ENCODE measurements around the gene PRSS35.
"Not testable (repeated sequence)": the region's sequence is repeated elsewhere in the genome, so short reads cannot be mapped to it uniquely, and the experiment has no call there.

PRSS35 gene

DNA sequence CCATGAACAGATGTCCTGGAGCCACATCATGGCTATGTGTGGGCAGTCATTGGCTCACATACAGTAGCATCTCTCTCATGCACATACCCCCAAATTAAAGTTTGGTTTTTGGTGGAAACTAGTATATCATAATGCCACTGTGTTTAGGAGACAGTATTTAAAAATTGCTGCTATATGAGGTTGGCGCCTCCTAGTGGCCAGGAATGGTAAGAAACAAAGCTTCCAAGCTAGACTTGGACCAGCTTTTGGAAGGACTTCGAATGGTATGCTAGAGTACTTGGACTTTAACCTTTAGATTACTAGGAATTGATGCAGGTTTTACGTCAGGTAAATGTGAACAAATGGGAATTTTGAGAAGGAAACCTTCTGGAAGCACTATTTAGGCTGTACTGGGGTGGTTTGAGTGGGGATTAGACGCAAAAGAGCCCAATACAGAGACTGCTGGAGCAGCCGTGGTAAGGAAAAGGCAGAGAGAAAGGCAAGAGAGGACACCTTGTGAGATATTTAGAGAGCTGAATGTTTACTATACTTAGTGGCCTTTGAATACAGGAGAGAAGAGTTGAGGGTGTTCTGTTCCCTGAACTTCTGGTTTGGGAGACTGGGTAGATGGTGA lies 23.8 kb downstream of the PRSS35 start:
- H3K9ac ChIP-seq (ENCODE audit: low read length) = no peak overlapping the region
- H3K36me3 ChIP-seq (ENCODE audit: control insufficient read depth, low read depth, low read length) = no peaks in the 10 kb centered on the region
- H3K27me3 ChIP-seq (ENCODE audit: control insufficient read depth, insufficient read depth, low read length) = no peaks in the 10 kb centered on the region
- H3K4me1 ChIP-seq (ENCODE audit: control insufficient read depth, low read depth, low read length) = no peaks in the 10 kb centered on the region
- H3K9me3 ChIP-seq (ENCODE audit: control insufficient read depth, low read depth, low read length) = no peaks in the 10 kb centered on the region
- no peak overlapping the region for H3K4me3 ChIP-seq (ENCODE audit: low read length)
- H3K27ac ChIP-seq (ENCODE audit: low read length) = no peak overlapping the region

DNA sequence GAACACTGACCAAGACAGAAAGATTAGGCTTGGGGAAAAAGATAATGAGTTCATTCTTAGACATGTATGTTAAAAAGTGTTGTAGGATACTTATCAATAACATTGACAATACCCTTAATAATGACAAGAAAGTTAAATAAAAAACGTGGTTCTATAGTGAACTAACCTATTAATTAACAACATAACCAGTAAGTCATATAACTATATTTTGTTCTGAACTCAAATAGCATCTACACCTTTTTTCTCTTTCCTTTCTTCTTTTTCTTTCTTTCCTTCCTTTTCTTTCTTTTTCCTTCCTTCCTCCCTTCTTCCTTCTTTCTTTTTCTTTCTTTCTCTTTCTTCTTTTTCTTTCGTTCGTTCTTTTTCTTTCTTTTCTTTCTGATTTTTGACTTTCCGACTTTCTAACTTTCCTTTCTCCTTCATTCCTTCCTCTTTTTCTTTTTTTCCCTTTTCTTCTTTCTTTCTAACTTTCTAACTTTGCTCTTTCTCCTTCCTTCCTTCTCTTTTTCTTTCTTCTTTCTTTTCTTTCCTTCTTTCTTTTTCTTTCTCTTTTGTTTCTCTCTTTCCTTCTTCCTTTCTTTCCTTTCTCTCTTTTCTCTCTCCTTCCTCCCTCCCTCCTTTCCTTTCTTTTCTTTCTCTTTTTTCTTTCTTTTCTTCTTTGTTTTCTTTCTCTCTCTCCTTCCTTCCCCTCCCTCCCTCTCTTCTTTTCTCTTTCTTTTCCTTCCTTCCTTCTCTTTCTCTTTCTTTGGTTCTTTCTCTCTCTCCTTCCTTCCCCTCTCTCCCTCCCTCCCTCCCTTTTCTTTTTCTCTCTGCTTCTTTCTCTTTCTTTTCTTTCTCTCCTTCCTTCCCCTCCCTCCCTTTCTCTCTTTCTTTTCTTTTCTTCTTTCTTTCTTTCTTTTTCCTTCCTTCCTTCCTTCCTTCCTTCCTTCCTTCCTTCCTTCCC lies 24.6 kb downstream of the PRSS35 start:
- no peak overlapping the region for H3K27ac ChIP-seq (ENCODE audit: low read length)
- H3K4me3 ChIP-seq (ENCODE audit: low read length) = no peak overlapping the region
- no peaks in the 10 kb centered on the region for H3K9me3 ChIP-seq (ENCODE audit: control insufficient read depth, low read depth, low read length)
- no peak overlapping the region for H3K9ac ChIP-seq (ENCODE audit: low read length)
- no peaks in the 10 kb centered on the region for H3K4me1 ChIP-seq (ENCODE audit: control insufficient read depth, low read depth, low read length)
- H3K27me3 ChIP-seq (ENCODE audit: control insufficient read depth, insufficient read depth, low read length) = no peaks in the 10 kb centered on the region
- no peaks in the 10 kb centered on the region for H3K36me3 ChIP-seq (ENCODE audit: control insufficient read depth, low read depth, low read length)

- H3K27me3 ChIP-seq (ENCODE audit: control insufficient read depth, insufficient read depth, low read length) = no peaks in the 10 kb centered on the region
- H3K27ac ChIP-seq (ENCODE audit: low read length) = no peak overlapping the region
- H3K36me3 ChIP-seq (ENCODE audit: control insufficient read depth, low read depth, low read length) = no peaks in the 10 kb centered on the region
- no peaks in the 10 kb centered on the region for H3K9me3 ChIP-seq (ENCODE audit: control insufficient read depth, low read depth, low read length)
- H3K4me3 ChIP-seq (ENCODE audit: low read length) = no peak overlapping the region
- H3K9ac ChIP-seq (ENCODE audit: low read length) = no peak overlapping the region
- H3K4me1 ChIP-seq (ENCODE audit: control insufficient read depth, low read depth, low read length) = no peaks in the 10 kb centered on the region
Measured at GRCh38 chr6:83539678-83540077, 27.3 kb downstream of the PRSS35 start.

DNA sequence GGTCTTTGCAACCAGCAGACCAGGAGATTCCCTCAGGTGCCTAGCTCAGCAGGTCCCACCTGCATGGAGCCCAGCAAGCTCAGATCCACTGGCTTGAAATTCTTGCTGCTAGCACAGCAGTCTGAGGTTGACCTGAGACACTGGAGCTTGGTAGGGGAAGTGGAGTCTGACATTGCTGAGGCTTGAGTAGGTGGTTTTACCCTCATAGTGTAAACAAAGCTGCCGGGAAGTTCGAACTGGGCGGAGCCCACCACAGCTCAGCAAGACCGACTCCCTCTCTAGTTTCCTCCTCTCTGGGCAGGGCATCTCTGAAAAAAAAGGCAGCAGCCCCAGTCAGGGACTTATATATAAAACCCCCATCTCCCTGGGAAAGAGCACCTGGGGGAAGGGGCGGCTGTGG lies 34.3 kb downstream of the PRSS35 start:
- H3K27ac ChIP-seq (ENCODE audit: low read length) = no peak overlapping the region
- H3K36me3 ChIP-seq (ENCODE audit: control insufficient read depth, low read depth, low read length) = no peaks in the 10 kb centered on the region
- H3K9ac ChIP-seq (ENCODE audit: low read length) = no peak overlapping the region
- H3K27me3 ChIP-seq (ENCODE audit: control insufficient read depth, insufficient read depth, low read length) = no peaks in the 10 kb centered on the region
- no peaks in the 10 kb centered on the region for H3K4me1 ChIP-seq (ENCODE audit: control insufficient read depth, low read depth, low read length)
- no peak overlapping the region for H3K4me3 ChIP-seq (ENCODE audit: low read length)
- no peaks in the 10 kb centered on the region for H3K9me3 ChIP-seq (ENCODE audit: control insufficient read depth, low read depth, low read length)

- H3K9ac ChIP-seq (ENCODE audit: low read length); H3K27ac ChIP-seq (ENCODE audit: low read length); H3K9me3 ChIP-seq (ENCODE audit: control insufficient read depth, low read depth, low read length): not testable (repeated sequence)
Measured at GRCh38 chr6:83550482-83550881, 38.1 kb downstream of the PRSS35 start.

GRCh38 chr6:83551748-83552147 lies 39.4 kb downstream of the PRSS35 start:
- H3K36me3 ChIP-seq (ENCODE audit: control insufficient read depth, low read depth, low read length); H3K9me3 ChIP-seq (ENCODE audit: control insufficient read depth, low read depth, low read length); H3K4me1 ChIP-seq (ENCODE audit: control insufficient read depth, low read depth, low read length); H3K4me3 ChIP-seq (ENCODE audit: low read length); H3K27me3 ChIP-seq (ENCODE audit: control insufficient read depth, insufficient read depth, low read length); H3K27ac ChIP-seq (ENCODE audit: low read length); H3K9ac ChIP-seq (ENCODE audit: low read length): not testable (repeated sequence)

More at GRCh38 chr6:83550482-83550881, 38.1 kb downstream of the PRSS35 start:
- H3K4me1 ChIP-seq (ENCODE audit: control insufficient read depth, low read depth, low read length); H3K36me3 ChIP-seq (ENCODE audit: control insufficient read depth, low read depth, low read length); H3K27me3 ChIP-seq (ENCODE audit: control insufficient read depth, insufficient read depth, low read length); H3K4me3 ChIP-seq (ENCODE audit: low read length): not testable (repeated sequence)

GRCh38 chr6:83556871-83557270 lies 44.5 kb downstream of the PRSS35 start:
- Histone ChIP-seq H3K9ac (ENCODE audit: low read length) (no peak overlapping the region), H3K27me3 (ENCODE audit: control insufficient read depth, insufficient read depth, low read length) (no peaks in the 10 kb centered on the region), H3K4me3 (ENCODE audit: low read length) (no peak overlapping the region), H3K36me3 (ENCODE audit: control insufficient read depth, low read depth, low read length) (no peaks in the 10 kb centered on the region), H3K9me3 (ENCODE audit: control insufficient read depth, low read depth, low read length) (no peaks in the 10 kb centered on the region), H3K4me1 (ENCODE audit: control insufficient read depth, low read depth, low read length) (peaks cover 5% of the 10 kb centered on the region), H3K27ac (ENCODE audit: low read length) (no peak overlapping the region)

GRCh38 chr6:83558975-83559374 lies 46.6 kb downstream of the PRSS35 start:
- no peak overlapping the region for H3K9ac ChIP-seq (ENCODE audit: low read length)
- H3K27me3 ChIP-seq (ENCODE audit: control insufficient read depth, insufficient read depth, low read length) = no peaks in the 10 kb centered on the region
- no peaks in the 10 kb centered on the region for H3K9me3 ChIP-seq (ENCODE audit: control insufficient read depth, low read depth, low read length)
- peaks cover 5% of the 10 kb centered on the region for H3K4me1 ChIP-seq (ENCODE audit: control insufficient read depth, low read depth, low read length)
- no peaks in the 10 kb centered on the region for H3K36me3 ChIP-seq (ENCODE audit: control insufficient read depth, low read depth, low read length)
- no peak overlapping the region for H3K27ac ChIP-seq (ENCODE audit: low read length)
- no peak overlapping the region for H3K4me3 ChIP-seq (ENCODE audit: low read length)

- not testable (repeated sequence) for H3K9me3 ChIP-seq (ENCODE audit: control insufficient read depth, low read depth, low read length); H3K27me3 ChIP-seq (ENCODE audit: control insufficient read depth, insufficient read depth, low read length); H3K9ac ChIP-seq (ENCODE audit: low read length); H3K36me3 ChIP-seq (ENCODE audit: control insufficient read depth, low read depth, low read length); H3K4me1 ChIP-seq (ENCODE audit: control insufficient read depth, low read depth, low read length); H3K4me3 ChIP-seq (ENCODE audit: low read length); H3K27ac ChIP-seq (ENCODE audit: low read length)
Measured at GRCh38 chr6:83571663-83572185, 59.4 kb downstream of the PRSS35 start.

DNA sequence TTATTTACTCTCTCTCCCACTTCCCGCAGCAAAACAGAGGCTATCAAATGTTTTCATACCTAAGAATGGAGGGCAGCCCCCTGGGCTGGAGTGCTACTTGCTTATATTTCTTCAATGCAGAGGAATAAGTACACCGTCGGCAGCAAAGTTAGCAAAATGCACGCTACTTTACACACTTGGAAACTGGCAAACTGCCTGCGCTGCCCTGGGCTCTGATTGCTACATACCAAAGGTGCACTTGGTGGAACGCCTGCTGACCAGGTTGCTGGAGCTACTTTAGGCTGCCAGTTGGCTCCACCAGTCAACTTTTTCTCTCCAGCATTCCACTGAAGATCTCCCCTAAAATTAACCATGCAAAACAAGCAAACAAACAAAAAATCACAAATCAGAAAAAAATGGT lies 62.4 kb downstream of the PRSS35 start:
- Histone ChIP-seq H3K27ac (ENCODE audit: low read length) (no peak overlapping the region), H3K9me3 (ENCODE audit: control insufficient read depth, low read depth, low read length) (no peaks in the 10 kb centered on the region), H3K4me1 (ENCODE audit: control insufficient read depth, low read depth, low read length) (no peaks in the 10 kb centered on the region), H3K27me3 (ENCODE audit: control insufficient read depth, insufficient read depth, low read length) (no peaks in the 10 kb centered on the region), H3K4me3 (ENCODE audit: low read length) (no peak overlapping the region), H3K9ac (ENCODE audit: low read length) (no peak overlapping the region), H3K36me3 (ENCODE audit: control insufficient read depth, low read depth, low read length) (no peaks in the 10 kb centered on the region)
